PFSK-1 (cell line): ENCODE measurements around the gene TMEM63C.

ENCODE experiments used
- POLR2AphosphoS5 ChIP-seq: IDR thresholded peaks from 2 replicates; pipeline ENCODE4 v1.6.1; 2012; ENCODE audit warnings: low read depth, mild to moderate bottlenecking, control low read depth, low read length, moderate library complexity
- SIN3A ChIP-seq: IDR thresholded peaks from 2 replicates; pipeline ENCODE4 v1.6.1; 2012; ENCODE audit warnings: mild to moderate bottlenecking, low read length, moderate library complexity, borderline replicate concordance; ENCODE audit not compliant: insufficient read depth
- TAF1 ChIP-seq: IDR thresholded peaks from 2 replicates; pipeline ENCODE4 v1.6.1; 2012; ENCODE audit warnings: low read length, control low read depth, borderline replicate concordance; ENCODE audit not compliant: insufficient read depth

- no peak for TF ChIP-seq POLR2AphosphoS5
- TF ChIP-seq TAF1, result no peak
- TF ChIP-seq SIN3A, result no peak
These were observed 2.3 kb downstream of the TMEM63C start for GRCh38 chr14:77183896-77184295.
